GM19035 (cell line): ENCODE data around the gene SEMA5A.

Source experiments
- ATAC-seq: cut with Tn5 transposase; IDR thresholded peaks from one replicate; pipeline ENCODE4 v1.9.1; 2021; ENCODE audit not compliant: unreplicated experiment

The SEMA5A gene

GRCh38 chr5:9241479-9242305, 304.2 kb downstream of the SEMA5A start:
- no peak for ATAC-seq

- ATAC-seq: no peak
Observed at GRCh38 chr5:9240431-9240830, 305.4 kb downstream of the SEMA5A start.

GRCh38 chr5:9239626-9240025, 306.2 kb downstream of the SEMA5A start:
- no peak for ATAC-seq

GRCh38 chr5:9239071-9239470, 306.8 kb downstream of the SEMA5A start:
- ATAC-seq: no peak

- ATAC-seq: no peak
Observed at GRCh38 chr5:9233712-9234111, 312.2 kb downstream of the SEMA5A start.

GRCh38 chr5:9233035-9233434, 312.8 kb downstream of the SEMA5A start:
- no peak for ATAC-seq

GRCh38 chr5:9231842-9232241, 314.0 kb downstream of the SEMA5A start:
- no peak for ATAC-seq

- no peak for ATAC-seq
Observed at GRCh38 chr5:9230355-9230754, 315.5 kb downstream of the SEMA5A start.

GRCh38 chr5:9226016-9226536, 319.8 kb downstream of the SEMA5A start:
- ATAC-seq: no peak

GRCh38 chr5:9222054-9222976, 323.6 kb downstream of the SEMA5A start:
- no peak for ATAC-seq

- ATAC-seq: no peak
Observed at GRCh38 chr5:9218358-9218757, 327.5 kb downstream of the SEMA5A start.

- no peak for ATAC-seq
Observed at GRCh38 chr5:9212605-9213004, 333.3 kb downstream of the SEMA5A start.

- no peak for ATAC-seq
Observed at GRCh38 chr5:9209846-9210492, 335.9 kb downstream of the SEMA5A start.

GRCh38 chr5:9207817-9208418, 338.0 kb downstream of the SEMA5A start:
- peak; percentile 81 for ATAC-seq

- ATAC-seq: no peak
Observed at GRCh38 chr5:9202636-9203035, 343.2 kb downstream of the SEMA5A start.

- no peak for ATAC-seq
Observed at GRCh38 chr5:9201761-9202160, 344.1 kb downstream of the SEMA5A start.

- ATAC-seq: no peak
Observed at GRCh38 chr5:9201011-9201410, 344.9 kb downstream of the SEMA5A start.

GRCh38 chr5:9198394-9198793, 347.5 kb downstream of the SEMA5A start:
- no peak for ATAC-seq

- peak; percentile 97 for ATAC-seq
Observed at GRCh38 chr5:9197881-9198260, 348.0 kb downstream of the SEMA5A start.

- ATAC-seq: no peak
Observed at GRCh38 chr5:9196403-9197227, 349.3 kb downstream of the SEMA5A start.
